DMS153 treated with DMSO at 0.1 percent for 48 hours (cell line): ENCODE results near the gene TBC1D9B.
"Not testable (repeated sequence)": the region's sequence is repeated elsewhere in the genome, so short reads cannot be mapped to it uniquely, and the experiment has no call there.

Source experiments
- DNase-seq: peaks from one replicate; lab custom pipeline; 2025; ENCODE audit not compliant: unreplicated experiment; lab: John Stamatoyannopoulos, UW

Gene TBC1D9B

GRCh38 chr5:179840321-179840720 is 67.4 kb downstream of the TBC1D9B start:
- DNase-seq, result no peak

- no peak for DNase-seq
Observed at GRCh38 chr5:179839328-179840256, 68.1 kb downstream of the TBC1D9B start.

- DNase-seq, result no peak
Observed at GRCh38 chr5:179837076-179838011, 70.4 kb downstream of the TBC1D9B start.

GRCh38 chr5:179836225-179837019 is 71.3 kb downstream of the TBC1D9B start:
- DNase-seq, result no peak

- not testable (repeated sequence) for DNase-seq
Observed at GRCh38 chr5:179834871-179835270, 72.8 kb downstream of the TBC1D9B start.

GRCh38 chr5:179834120-179834519 is 73.6 kb downstream of the TBC1D9B start:
- DNase-seq, result no peak

- DNase-seq, result no peak
Observed at GRCh38 chr5:179833709-179834070, 74.0 kb downstream of the TBC1D9B start.

- no peak for DNase-seq
Observed at GRCh38 chr5:179833056-179833708, 74.5 kb downstream of the TBC1D9B start.

GRCh38 chr5:179832039-179832745 is 75.5 kb downstream of the TBC1D9B start:
- DNase-seq, result no peak

- no peak for DNase-seq
Observed at GRCh38 chr5:179830818-179831468, 76.8 kb downstream of the TBC1D9B start.

- DNase-seq, result no peak
Observed at GRCh38 chr5:179829732-179830435, 77.8 kb downstream of the TBC1D9B start.

GRCh38 chr5:179828756-179829421 is 78.8 kb downstream of the TBC1D9B start:
- no peak for DNase-seq

- no peak for DNase-seq
Observed at GRCh38 chr5:179827680-179828079, 80.0 kb downstream of the TBC1D9B start.

- no peak for DNase-seq
Observed at GRCh38 chr5:179825655-179826182, 82.0 kb downstream of the TBC1D9B start.

- DNase-seq, result no peak
Observed at GRCh38 chr5:179824745-179825112, 83.0 kb downstream of the TBC1D9B start.

- DNase-seq, result no peak
Observed at GRCh38 chr5:179823937-179824744, 83.6 kb downstream of the TBC1D9B start.

- no peak for DNase-seq
Observed at GRCh38 chr5:179822444-179822990, 85.2 kb downstream of the TBC1D9B start.
